Activated effector memory CD4-positive, alpha-beta T cell treated with anti-CD3 and anti-CD28 coated beads, Interleukin-2, amount 50 U/mL, for 16 hours (primary cell): ENCODE results near the gene UPP2.

ENCODE experiments used
- DNase-seq: peaks from one replicate; pipeline ENCODE4 v3.0.0-alpha.2; 2020

Gene UPP2

GRCh38 chr2:158143703-158144360, 42.2 kb downstream of the UPP2 start:
- DNase-seq, result no peak

DNA sequence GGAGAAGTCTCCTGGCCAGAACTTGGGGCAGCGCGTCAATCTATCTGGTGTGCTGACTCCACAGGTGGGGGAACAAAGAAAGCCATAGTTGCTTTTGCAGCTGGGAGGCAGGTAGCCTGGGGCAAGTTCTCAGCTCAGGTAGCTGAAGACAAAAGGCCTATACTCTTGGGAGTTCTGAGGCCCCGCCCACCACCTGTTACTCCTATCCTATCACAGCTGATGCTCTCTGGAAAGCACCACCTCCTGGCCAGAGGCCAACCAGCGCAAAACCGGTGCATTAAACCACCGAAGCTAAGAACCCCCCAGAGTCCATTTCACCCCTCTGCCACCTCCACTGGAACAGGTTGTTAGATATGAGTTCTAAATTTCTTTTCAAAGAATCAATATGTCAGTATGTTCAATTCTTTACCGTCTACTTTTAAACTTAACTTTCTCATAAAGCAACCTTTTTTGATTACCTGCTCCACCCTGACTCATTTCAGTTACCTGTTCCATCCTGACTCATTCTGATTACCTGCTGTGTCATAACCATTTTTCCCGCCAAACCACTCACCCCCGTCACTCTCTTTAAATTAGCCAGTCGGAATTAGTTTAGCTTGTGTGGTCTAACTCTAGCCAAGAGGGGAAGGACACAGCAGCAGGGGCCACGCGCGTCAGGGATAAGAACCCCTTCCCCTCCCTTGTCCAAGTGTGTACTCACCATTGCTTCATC, 43.4 kb downstream of the UPP2 start:
- no peak for DNase-seq

DNA sequence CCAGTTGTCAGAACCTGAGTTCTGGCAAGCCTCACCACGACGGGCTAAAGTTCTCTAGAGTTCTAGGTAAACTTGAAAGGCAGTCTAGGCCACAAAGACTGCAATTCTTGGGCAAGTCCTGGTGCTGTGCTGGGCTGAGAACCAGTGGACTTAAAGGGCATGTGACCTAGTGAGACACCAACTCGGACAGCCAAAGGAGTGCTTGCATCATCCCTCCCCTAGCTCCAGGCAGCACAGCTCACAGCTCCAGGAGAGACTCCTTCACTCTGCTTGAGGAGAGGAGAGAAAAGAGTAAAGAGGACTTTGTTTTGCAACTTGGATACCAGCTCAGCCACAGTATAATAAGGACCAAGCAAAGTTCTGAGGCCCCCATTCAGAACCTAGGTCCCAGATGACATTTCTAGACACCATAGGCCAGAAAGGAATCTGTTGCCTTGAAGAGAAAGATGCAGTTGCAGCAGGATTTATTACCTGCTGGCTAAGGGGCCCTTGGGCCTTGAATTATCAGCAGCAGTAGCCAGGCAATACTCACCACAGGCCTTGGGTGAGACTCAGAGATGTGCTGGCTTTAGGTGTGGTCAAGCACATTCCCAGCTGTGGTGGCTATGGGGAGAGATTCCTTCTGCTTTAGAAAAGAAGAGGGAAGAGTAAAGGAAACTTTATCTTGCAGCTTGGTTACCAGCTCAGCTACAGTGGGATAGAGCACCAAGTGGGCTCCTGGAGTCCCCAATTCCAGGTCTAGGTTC, 51.8 kb downstream of the UPP2 start:
- no peak for DNase-seq

DNA sequence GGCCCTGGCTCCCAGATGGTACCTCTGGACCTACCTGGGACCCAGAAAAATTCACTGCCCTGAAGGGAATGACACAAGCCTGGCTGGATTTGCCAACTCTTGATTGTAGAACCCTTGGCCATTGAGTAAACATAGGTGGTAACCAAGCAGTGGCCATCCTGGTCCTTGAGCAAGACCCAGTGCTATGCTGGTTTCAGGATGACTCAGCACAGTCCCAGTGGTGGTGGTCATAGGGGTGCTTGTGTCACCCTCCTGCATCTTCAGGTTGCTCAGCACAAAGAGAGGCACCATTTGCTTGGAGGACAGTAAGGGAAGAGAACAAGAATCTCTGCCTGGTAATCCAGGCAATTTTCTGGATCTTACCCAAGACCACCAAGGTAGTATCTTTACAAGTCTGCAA, 52.9 kb downstream of the UPP2 start:
- no peak for DNase-seq

DNA sequence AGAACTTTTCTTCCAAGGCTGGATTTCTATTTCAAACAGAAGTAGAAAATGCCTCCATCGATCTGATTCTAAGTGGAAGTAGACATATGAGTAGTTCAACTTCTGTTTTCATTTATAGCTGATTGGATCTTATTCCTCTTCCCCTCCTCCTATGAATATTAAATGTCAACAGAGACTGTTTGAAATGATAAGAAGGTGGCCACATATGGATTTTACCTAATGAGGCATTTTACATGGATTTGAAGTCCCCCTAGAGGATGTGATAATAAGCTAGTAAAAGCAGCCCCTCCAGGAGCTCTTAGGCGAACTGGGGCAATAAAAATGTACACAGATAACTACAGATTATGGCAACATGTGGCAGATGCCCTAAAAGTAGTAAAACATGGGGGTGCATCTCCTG, 71.0 kb downstream of the UPP2 start:
- DNase-seq, result no peak

- DNase-seq, result no peak
Measured at GRCh38 chr2:158174495-158174894, 72.8 kb downstream of the UPP2 start.

DNA sequence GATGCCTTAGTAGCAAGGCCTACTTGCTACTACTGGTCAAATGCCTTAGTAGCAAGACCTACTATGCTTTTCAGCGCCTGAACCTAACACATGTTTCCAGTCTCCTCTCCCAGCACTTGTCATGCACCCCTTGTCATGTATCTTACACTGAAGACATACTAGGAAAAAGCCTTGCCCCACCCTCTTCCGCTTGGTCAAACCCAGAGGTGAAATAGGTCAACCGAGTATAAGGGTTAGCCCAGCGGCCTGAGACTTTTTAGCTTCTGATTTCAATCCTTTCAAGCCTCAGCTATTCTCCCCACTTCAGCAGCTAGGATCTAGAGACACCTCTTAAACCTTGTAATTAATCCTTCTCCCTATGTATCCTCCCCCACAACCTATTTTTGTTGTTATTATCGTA, 73.3 kb downstream of the UPP2 start:
- DNase-seq, result no peak

DNA sequence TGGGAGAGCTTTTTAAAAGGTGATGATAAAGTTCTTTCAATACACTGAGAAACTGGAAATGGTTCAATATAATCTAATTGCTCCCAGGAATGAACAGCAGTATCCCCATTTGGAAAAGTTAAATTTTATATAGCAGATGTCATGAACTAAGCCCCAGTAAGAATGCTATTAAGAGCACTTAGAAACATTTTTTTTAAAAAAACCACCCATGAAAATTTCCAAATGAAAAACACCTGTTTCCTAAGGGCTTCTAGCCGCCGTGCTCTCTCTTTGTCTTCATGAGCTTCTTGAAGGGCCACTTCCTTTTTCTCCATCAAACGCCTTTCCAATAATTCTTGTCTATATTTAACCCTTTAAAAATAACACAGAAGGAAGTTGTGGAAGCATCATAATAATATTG, 77.0 kb downstream of the UPP2 start:
- DNase-seq, result no peak

DNA sequence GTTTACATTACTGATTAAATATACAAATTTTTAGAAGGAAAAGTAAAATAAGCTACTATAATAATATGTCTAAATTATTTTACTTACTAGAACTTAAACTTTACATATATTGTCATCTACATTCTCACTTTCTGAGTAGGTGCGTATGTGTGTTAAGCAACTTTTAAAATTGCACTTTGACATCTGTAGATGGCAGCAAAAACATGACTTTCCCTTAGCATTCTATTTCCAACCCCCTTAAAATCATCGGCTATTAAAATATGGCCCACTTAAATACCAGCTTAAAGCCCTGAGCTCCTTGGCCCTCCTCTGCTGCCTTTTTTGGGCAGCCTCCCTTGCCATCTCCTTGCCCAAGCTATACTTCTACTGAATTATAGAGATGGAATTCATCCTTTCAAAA, 78.0 kb downstream of the UPP2 start:
- no peak for DNase-seq

DNA sequence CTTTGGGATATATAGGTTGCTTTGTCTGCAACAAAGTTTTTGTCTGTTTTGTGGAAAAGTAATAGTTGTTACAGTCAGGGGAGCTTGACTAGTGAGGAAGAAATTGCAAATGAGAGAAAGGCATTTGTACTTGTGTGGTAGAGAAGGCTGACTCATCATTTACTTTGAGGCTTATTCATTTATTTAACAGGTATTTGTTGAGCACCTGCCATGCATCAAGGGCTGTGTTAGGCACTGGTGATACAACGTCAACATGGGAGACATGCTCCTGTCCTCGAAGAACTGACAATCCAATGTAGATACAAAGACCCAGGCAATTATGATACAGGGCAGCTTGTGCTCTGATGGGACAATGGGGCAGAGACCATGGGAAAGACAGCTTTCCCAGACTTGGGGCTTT, 79.5 kb downstream of the UPP2 start:
- no peak for DNase-seq

GRCh38 chr2:158182676-158183295, 81.1 kb downstream of the UPP2 start:
- no peak for DNase-seq

DNA sequence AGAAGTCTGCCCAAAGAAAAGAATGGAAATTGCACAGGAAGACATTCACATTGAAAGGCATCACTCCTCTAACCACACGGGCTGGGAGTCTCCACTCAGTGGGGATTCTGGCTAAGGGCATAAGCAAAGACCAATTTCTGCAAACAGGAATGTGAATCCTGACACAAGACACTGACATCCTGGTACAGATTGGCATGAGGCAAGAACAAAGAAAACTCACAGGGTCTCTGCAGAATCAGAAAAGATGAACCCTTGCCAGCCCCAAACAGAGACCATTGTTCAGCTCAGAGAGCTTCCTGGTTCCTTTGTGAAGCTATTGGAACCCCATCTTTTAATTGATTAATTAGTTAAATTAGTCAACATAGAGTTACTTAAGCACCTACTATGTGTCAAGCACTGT, 82.3 kb downstream of the UPP2 start:
- DNase-seq, result no peak

DNA sequence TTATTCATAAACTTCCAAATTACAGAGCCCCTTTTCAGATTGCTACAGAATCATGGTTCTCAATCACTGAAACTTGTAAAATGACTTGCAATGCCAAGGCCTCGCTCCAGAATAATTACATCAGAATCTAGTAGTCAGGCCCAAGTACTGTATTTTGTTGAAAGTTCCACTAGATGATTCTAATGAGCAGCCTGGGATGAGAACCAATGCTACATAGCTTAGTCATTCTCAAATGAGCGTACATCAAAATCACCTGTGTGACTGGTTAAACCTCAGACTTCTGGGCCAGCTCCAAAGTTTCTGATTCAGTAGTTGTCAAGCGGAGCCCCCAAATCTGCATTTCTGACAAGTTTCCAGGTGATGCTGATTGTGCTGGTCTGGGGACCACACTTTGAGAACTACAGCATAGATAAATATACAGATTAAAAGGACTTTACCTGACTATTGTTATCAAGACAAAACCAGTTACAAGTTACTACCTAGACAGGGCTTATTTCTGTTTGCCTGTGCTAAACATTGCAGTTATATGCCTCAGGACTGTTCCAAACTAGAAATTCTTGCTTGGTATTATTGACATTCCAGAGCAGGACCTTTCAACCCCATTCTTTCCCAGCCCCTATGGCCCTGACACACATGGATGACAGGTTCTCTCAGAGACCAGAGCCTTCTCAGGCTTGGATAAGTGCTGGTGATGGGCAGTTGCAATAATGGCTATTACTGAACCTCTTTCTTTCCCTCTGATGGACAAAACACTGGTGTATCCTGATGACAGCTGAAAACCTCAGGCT, 83.1 kb downstream of the UPP2 start:
- DNase-seq, result no peak
